Measurements from ENCODE around the gene SMG9.

Gene SMG9

GRCh38 chr19:43754503-43755255 lies at the start of gene SMG9:
Gene SMG9 (minus strand): TSS chr19:43754962. CDS start chr19:43750741, 4,221 bp downstream.
- DNase-seq (ENCODE audit: low read depth in 2 of 2) = peak; percentile 95 to 96

DNA sequence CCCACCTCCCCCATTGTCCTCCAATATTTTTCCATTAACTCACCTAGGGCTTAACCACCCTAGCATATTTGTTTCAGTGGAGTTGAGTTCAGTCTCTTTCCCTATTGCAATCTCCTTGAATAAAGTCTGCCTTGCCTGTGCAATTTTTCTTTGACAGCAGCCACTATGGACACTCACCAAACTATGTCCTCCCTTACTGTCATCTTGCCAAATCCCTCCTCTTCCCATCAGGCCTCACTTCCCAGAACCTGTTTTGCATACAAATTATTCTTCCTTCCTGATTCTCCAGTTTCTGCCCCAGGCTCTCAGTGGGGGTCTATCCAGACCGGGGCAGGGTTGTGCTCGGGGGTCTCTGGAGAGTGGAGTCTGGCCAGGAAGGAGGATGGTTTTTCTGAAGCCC lies 49.7 kb upstream of the SMG9 start:
- no peak for DNase-seq (ENCODE audit: low read depth in 2 of 2)

DNA sequence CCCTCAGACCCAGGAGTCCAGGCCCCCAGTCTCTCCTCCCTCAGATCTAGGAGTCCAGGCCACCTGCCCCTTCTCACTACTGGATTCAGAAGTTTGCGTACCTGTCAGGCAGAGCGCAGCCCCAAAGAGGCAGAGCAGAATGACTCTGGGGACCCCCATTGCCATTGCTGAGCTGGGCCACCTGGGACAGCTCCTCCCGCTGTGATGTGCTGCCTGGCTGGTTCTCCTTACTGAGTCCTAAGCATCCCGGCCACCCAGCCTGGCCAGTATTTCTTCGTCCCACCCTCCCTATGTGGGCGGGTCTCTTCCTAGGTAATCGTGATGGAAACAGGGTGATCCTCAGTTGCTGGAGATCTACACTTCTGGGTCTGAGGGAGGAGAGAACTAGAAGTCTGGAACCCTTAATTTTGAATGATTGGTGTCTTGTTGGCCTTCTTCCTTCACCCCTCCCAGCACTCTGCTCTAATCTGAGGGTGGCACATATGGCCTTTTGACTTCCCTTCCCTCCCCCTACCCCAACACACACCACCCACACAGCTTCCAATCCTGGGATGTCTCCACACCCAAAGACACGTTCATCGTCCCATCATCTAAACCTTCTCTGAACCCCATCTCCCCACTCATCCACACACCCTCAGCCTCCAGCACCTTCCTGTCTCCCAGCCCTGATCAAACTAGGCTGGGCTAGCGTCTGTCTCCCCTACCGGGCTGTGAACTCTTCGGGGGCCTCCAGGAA lies 47.6 kb upstream of the SMG9 start, which contains the start of gene LYPD5:
Gene LYPD5, minus strand, starts transcription at position 232 of the 736 bp plus-strand sequence. Its CDS starts 67 bp downstream, at position 165.
- DNase-seq (ENCODE audit: low read depth in 2 of 2) = no peak

- DNase-seq (ENCODE audit: low read depth in 2 of 2) = no peak
Measured at GRCh38 chr19:43799502-43800142, 44.9 kb upstream of the SMG9 start.

GRCh38 chr19:43798546-43799409 lies 44.0 kb upstream of the SMG9 start:
- peak in 1 of 2 experiments; percentile 59 for DNase-seq (ENCODE audit: low read depth in 2 of 2)

DNA sequence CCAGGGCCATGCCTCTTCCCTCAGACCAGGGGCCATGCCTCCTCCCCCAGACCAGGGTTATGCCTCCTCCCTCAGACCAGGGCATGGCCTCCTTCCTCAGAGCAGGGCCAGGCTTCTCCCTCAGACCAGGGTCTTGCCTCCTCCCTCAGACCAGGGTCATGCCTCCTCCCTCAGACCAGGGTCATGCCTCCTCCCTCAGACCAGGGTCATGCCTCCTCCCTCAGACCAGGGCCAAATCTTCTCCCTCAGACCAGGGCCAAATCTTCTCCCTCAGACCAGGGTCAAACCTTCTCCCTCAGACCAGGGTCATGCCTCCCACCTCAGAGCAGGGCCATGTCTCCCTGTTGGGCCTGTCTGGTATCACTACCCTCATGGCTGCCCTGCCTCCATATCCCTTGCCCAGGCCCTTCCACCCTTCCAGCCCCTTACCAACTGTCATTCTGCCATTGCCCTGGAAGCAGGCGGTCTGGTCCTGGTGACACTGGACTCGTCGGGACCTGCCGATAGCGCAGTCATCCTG lies 43.3 kb upstream of the SMG9 start:
- no peak for DNase-seq (ENCODE audit: low read depth in 2 of 2)

- no peak for DNase-seq (ENCODE audit: low read depth in 2 of 2)
Measured at GRCh38 chr19:43797556-43797955, 42.8 kb upstream of the SMG9 start.

- DNase-seq (ENCODE audit: low read depth in 2 of 2) = no peak
Measured at GRCh38 chr19:43797118-43797517, 42.4 kb upstream of the SMG9 start.

DNA sequence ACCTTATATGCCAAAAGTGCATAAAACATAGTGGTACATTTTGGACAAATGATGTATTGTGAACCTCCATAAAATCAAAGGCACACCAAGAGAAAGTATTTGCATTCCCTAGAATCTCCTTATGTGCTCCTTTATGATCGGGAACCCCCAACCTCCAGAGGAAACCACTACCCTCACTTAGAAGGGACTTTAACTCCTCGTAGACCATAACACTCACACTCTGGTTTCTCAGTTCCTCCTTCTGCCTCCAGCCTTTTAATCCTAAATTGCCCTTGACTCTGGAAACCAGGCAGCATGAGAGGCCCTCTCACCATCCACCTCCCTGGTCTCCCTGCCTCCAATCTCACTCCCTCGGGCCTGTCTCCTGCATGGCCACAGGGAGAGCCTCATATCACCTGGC lies 35.8 kb upstream of the SMG9 start:
- no peak for DNase-seq (ENCODE audit: low read depth in 2 of 2)

- no peak for DNase-seq (ENCODE audit: low read depth in 2 of 2)
Measured at GRCh38 chr19:43789029-43789428, 34.3 kb upstream of the SMG9 start.

GRCh38 chr19:43786665-43787064 lies 31.9 kb upstream of the SMG9 start:
- no peak for DNase-seq (ENCODE audit: low read depth in 2 of 2)

DNA sequence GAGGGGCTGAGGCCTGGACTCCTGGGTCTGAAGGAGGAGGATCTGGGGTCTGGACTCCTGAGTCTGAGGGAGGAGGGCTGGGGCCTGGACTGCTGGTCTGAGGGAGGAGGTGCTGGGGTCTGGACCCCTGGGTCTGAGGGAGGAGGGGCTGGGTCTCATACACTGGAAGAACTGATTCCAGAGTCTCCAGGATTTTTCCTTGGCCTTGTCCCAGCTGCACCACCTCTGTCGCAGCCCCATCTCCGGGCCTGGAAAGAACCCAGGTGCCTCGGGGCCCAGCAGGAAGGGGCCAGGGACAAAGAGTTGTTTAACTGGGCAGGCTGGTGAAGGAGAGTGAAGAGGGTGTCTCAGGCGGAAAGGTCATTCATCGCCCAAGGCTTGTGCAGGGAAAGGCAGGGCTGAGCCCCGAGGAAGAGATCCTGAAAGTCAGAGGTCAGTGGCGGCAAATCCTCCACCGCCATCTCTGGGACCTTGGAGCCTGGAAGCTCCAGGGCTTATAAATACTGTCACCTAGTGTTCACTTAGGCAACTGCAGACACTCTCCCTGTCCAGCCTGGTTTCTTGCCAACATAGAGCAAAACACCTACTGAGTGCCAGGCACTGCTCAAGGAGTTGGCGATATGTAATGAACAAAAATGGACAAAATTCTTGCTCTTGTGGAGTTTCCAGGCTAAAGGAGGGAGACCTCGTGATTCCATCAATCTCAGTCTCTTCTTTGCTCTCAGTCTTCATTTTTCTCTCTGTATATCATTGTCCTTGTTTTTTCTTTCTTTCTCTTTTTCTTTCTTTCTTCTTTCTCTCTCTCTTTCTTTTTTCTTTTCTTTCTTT lies 30.4 kb upstream of the SMG9 start:
- no peak for DNase-seq (ENCODE audit: low read depth in 2 of 2)

- DNase-seq (ENCODE audit: low read depth in 2 of 2) = peak in 1 of 2 experiments; percentile 67
Measured at GRCh38 chr19:43784241-43784980, 29.6 kb upstream of the SMG9 start.

GRCh38 chr19:43783636-43784035 lies 28.9 kb upstream of the SMG9 start:
- no peak for DNase-seq (ENCODE audit: low read depth in 2 of 2)

- DNase-seq (ENCODE audit: low read depth in 2 of 2) = no peak
Measured at GRCh38 chr19:43782689-43783231, 28.0 kb upstream of the SMG9 start.

DNA sequence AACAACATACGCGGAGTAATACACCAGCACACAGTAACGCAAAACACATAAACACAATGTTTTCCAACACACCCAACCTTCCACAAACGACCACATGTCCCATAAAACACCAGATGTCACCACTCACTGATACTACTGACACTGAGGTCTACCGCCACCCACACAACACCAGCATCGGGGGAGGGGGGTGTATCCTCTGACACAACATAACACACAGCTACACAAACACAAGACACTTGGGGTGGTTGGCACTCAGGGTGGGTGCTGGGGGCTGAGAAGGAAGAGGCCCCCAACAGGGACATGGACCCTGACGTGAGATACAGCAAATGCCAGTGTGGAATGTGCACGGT lies 27.5 kb upstream of the SMG9 start:
- no peak for DNase-seq (ENCODE audit: low read depth in 2 of 2)

DNA sequence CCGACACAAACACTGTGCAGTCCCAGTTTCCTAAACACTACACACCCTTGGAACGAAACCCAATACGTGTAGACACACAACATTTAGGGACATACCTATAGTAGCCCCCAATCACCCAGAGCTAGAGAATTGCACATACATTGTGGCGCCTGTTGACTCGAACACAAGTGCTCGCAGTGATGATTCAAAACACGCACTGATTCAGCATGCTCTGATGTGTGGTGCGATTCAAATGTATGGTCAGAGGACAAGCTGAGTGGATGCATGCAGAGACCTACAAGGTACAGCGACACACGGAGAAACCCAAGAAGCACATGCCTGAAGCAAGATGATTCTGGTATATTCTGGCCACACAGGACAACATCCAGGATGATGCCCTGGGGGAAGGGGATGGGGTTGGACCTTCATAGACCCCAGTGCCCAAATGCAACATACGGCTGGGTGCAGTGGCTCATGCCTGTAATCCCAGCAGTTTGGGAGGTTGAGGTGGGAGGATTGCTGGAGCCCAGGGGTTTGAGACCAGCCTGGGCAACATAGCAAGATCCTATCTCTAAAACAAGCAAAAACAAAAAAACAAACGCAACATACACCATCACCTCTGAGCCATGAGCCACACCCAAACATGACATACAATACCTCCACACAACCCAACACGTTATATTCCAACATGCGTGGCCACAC lies 27.0 kb upstream of the SMG9 start:
- DNase-seq (ENCODE audit: low read depth in 2 of 2) = no peak

GRCh38 chr19:43780706-43781525 lies 26.2 kb upstream of the SMG9 start, which contains the start of gene KCNN4:
Gene KCNN4 (minus strand): TSS chr19:43780973. CDS start chr19:43780861, 112 bp downstream.
- peak; percentile 56 to 67 for DNase-seq (ENCODE audit: low read depth in 2 of 2)
